Panc1 (cell line): Measurements from ENCODE around the gene GARIN5B.

Experiments used
- POLR2AphosphoS5 ChIP-seq: IDR thresholded peaks from 2 replicates; pipeline ENCODE4 v1.6.1; 2012; ENCODE audit warnings: mild to moderate bottlenecking, low read depth, low read length, moderate library complexity
- SIN3A ChIP-seq: IDR thresholded peaks from 2 replicates; pipeline ENCODE4 v1.6.1; 2012; ENCODE audit warnings: low read depth, mild to moderate bottlenecking, low read length, moderate library complexity, borderline replicate concordance; ENCODE audit not compliant: insufficient read depth
- TCF7L2 ChIP-seq: IDR thresholded peaks from 2 replicates; pipeline ENCODE4 v1.6.1; 2011; ENCODE audit warnings: mild to moderate bottlenecking, low read depth, low read length, inconsistent platforms
- TF ChIP-seq, protein P1 (sequence below): fragments of 450-650 bp; IDR thresholded peaks from 2 replicates; pipeline ENCODE4 v1.5.1; 2017; ENCODE audit warnings: mild to moderate bottlenecking
- TF ChIP-seq, protein P2 (sequence below), 2 experiments: IDR thresholded peaks; 2 replicates each; pipeline ENCODE4 v1.6.1; 2011 to 2012; ENCODE audit warnings: low read depth in 2 of 2, control low read depth in 1 of 2, low read length in 1 of 2, mild to moderate bottlenecking in 1 of 2, moderate library complexity in 1 of 2; ENCODE audit not compliant: insufficient read depth in 1 of 2

DNA sequence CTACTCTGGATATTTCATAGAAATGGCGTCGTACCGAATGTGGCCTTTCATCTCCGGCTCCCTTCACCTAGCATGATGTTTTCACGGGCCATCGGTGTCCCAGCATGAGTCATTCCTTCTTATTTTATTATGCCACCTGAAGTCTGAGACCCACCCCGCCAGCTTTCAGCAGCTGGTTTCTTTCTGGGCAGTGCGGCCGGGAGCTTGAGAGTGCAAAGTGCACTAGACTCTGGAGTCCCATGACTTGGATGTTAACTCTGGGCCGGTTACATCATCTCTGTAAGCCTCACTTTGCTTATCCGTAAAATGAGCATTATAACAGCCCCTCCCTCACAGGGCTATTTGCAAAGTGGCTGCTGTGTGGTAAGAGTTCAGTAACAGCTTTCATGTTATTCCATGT is 29.2 kb downstream of the GARIN5B start:
- TF ChIP-seq, protein P1, sequence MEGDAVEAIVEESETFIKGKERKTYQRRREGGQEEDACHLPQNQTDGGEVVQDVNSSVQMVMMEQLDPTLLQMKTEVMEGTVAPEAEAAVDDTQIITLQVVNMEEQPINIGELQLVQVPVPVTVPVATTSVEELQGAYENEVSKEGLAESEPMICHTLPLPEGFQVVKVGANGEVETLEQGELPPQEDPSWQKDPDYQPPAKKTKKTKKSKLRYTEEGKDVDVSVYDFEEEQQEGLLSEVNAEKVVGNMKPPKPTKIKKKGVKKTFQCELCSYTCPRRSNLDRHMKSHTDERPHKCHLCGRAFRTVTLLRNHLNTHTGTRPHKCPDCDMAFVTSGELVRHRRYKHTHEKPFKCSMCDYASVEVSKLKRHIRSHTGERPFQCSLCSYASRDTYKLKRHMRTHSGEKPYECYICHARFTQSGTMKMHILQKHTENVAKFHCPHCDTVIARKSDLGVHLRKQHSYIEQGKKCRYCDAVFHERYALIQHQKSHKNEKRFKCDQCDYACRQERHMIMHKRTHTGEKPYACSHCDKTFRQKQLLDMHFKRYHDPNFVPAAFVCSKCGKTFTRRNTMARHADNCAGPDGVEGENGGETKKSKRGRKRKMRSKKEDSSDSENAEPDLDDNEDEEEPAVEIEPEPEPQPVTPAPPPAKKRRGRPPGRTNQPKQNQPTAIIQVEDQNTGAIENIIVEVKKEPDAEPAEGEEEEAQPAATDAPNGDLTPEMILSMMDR = no peak
- TF ChIP-seq POLR2AphosphoS5 (no peak), SIN3A (no peak), TCF7L2 (no peak)
- TF ChIP-seq, protein P2, sequence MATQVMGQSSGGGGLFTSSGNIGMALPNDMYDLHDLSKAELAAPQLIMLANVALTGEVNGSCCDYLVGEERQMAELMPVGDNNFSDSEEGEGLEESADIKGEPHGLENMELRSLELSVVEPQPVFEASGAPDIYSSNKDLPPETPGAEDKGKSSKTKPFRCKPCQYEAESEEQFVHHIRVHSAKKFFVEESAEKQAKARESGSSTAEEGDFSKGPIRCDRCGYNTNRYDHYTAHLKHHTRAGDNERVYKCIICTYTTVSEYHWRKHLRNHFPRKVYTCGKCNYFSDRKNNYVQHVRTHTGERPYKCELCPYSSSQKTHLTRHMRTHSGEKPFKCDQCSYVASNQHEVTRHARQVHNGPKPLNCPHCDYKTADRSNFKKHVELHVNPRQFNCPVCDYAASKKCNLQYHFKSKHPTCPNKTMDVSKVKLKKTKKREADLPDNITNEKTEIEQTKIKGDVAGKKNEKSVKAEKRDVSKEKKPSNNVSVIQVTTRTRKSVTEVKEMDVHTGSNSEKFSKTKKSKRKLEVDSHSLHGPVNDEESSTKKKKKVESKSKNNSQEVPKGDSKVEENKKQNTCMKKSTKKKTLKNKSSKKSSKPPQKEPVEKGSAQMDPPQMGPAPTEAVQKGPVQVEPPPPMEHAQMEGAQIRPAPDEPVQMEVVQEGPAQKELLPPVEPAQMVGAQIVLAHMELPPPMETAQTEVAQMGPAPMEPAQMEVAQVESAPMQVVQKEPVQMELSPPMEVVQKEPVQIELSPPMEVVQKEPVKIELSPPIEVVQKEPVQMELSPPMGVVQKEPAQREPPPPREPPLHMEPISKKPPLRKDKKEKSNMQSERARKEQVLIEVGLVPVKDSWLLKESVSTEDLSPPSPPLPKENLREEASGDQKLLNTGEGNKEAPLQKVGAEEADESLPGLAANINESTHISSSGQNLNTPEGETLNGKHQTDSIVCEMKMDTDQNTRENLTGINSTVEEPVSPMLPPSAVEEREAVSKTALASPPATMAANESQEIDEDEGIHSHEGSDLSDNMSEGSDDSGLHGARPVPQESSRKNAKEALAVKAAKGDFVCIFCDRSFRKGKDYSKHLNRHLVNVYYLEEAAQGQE (IDR thresholded peaks at IDR 0.05; ENCODE audit: insufficient read depth in 1 of 2, low read depth in 2 of 2, low read length in 1 of 2) = no peak
